Glutamatergic neuron (in vitro differentiated cells): Measurements from ENCODE around the gene UNCX. TPM values are rescaled to one million over a fixed set of nuclear protein-coding genes. Genes with fewer than 3 reads are reported as not detected.

ENCODE experiments used
- DNase-seq: peaks from one replicate; pipeline ENCODE4 v3.0.0; 2022
- H3K27ac Mint-ChIP-seq: one replicate; pipeline ENCODE4 v1.8.0; 2020; ENCODE audit warnings: mild to moderate bottlenecking, mixed read lengths, inconsistent platforms; ENCODE audit not compliant: unreplicated experiment
- H3K27me3 Mint-ChIP-seq: one replicate; pipeline ENCODE4 v1.8.0; 2020; ENCODE audit warnings: mild to moderate bottlenecking, moderate library complexity, mixed read lengths, inconsistent platforms; ENCODE audit not compliant: unreplicated experiment
- H3K36me3 Mint-ChIP-seq: one replicate; pipeline ENCODE4 v1.8.0; 2020; ENCODE audit warnings: mild to moderate bottlenecking, mixed read lengths, inconsistent platforms; ENCODE audit not compliant: unreplicated experiment
- H3K4me1 Mint-ChIP-seq: one replicate; pipeline ENCODE4 v1.8.0; 2020; ENCODE audit warnings: mild to moderate bottlenecking, low read depth, mixed read lengths, inconsistent platforms; ENCODE audit not compliant: unreplicated experiment
- H3K4me3 Mint-ChIP-seq: one replicate; pipeline ENCODE4 v1.8.0; 2020; ENCODE audit warnings: mild to moderate bottlenecking, mixed read lengths, inconsistent platforms; ENCODE audit not compliant: unreplicated experiment
- H3K9me3 Mint-ChIP-seq: one replicate; pipeline ENCODE4 v1.8.0; 2020; ENCODE audit warnings: mild to moderate bottlenecking, moderate library complexity, mixed read lengths, inconsistent platforms; ENCODE audit not compliant: unreplicated experiment
- total RNA-seq: library from RNA; stranded (reverse); fragmentation: NEBNext Ultra II Directional; extraction: Animal tissue kit (Norgen Biotek cat#: 25700); gene quantifications from one replicate; pipeline ENCODE4 v1.2.1, GENCODE V29; 2021; ENCODE audit not compliant: unreplicated experiment
- TF ChIP-seq, protein P1 (sequence below): fragments of 200-600 bp; sonication (generic); IDR thresholded peaks from one replicate; pipeline ENCODE4 v1.5.0; 2021; ENCODE audit not compliant: partially characterized antibody, unreplicated experiment

UNCX gene
- total RNA-seq, 1 donor from 2014 or later = 106 TPM

DNA sequence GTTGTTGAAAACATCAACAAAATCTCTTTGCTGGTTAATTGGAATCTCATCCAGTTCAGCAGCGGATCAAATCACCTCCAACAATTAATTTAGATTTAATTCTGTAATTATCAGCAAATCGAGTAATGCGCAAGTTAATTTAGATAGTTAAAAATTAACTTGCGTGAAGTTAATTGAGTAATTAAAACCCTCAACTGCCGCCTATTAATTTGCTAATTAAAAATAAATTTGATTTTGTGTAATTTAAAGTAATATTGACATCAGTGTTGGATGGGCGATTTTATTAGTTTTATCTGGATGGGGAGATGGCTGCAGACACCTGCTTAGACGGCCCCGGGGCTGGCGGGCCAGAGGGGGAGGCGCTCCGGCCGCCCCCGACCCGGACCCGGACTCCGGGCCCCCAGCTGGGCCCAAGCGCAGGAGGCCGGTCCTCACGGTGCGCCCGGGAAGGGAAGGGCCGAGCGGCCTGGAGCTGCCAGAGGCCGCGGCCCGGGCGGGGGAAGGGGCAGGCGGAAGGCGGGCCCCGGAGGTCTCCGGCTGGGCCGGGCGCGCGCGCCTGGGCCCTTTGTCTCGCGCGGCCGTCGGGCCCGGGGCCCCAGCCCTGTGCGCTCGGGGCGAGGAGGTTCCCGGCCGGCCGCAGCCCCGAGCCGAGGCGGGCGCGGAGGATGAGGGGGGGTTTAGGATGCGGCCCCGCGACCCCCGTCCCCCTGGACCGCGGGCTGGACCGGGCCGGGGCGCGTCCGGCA is 3.3 kb upstream of the UNCX start:
- DNase-seq = peak; percentile 63
- Mint-ChIP-seq H3K9me3 (peaks cover 32% of the 10 kb centered on the region), H3K4me1 (peaks cover 39% of the 10 kb centered on the region), H3K36me3 (peaks cover 4% of the 10 kb centered on the region), H3K4me3 (peak overlapping the region; percentile 82), H3K27ac (peak overlapping the region; percentile 76), H3K27me3 (peaks cover 13% of the 10 kb centered on the region)
- TF ChIP-seq, protein P1, sequence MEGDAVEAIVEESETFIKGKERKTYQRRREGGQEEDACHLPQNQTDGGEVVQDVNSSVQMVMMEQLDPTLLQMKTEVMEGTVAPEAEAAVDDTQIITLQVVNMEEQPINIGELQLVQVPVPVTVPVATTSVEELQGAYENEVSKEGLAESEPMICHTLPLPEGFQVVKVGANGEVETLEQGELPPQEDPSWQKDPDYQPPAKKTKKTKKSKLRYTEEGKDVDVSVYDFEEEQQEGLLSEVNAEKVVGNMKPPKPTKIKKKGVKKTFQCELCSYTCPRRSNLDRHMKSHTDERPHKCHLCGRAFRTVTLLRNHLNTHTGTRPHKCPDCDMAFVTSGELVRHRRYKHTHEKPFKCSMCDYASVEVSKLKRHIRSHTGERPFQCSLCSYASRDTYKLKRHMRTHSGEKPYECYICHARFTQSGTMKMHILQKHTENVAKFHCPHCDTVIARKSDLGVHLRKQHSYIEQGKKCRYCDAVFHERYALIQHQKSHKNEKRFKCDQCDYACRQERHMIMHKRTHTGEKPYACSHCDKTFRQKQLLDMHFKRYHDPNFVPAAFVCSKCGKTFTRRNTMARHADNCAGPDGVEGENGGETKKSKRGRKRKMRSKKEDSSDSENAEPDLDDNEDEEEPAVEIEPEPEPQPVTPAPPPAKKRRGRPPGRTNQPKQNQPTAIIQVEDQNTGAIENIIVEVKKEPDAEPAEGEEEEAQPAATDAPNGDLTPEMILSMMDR = no peak

DNA sequence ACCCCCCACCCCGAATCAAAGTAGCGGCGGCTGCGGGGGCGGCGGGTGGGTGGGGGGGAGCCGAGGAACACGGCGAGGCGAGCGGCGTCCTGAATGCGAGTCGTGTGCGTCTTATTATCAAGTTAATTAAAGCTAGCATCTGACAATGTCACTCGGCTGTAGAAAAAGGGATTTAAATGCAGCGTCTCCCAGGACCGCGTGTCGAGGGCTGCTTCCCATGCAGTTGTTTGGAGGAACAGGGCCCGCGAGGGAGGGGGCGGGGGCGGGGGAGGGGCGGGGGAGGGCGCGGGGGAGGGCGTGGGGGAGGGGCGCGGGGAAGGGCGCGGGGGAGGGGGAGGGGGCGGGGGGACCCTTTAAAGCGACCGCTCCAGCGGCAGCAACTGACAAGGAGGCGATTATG is 2.7 kb upstream of the UNCX start:
- no peak overlapping the region for H3K4me3 Mint-ChIP-seq
- TF ChIP-seq, protein P1 = no peak
- H3K36me3 Mint-ChIP-seq = peaks cover 7% of the 10 kb centered on the region
- peak; percentile 63 for DNase-seq
- peaks cover 39% of the 10 kb centered on the region for H3K4me1 Mint-ChIP-seq
- peaks cover 37% of the 10 kb centered on the region for H3K9me3 Mint-ChIP-seq
- H3K27me3 Mint-ChIP-seq = peaks cover 19% of the 10 kb centered on the region
- H3K27ac Mint-ChIP-seq = no peak overlapping the region

DNA sequence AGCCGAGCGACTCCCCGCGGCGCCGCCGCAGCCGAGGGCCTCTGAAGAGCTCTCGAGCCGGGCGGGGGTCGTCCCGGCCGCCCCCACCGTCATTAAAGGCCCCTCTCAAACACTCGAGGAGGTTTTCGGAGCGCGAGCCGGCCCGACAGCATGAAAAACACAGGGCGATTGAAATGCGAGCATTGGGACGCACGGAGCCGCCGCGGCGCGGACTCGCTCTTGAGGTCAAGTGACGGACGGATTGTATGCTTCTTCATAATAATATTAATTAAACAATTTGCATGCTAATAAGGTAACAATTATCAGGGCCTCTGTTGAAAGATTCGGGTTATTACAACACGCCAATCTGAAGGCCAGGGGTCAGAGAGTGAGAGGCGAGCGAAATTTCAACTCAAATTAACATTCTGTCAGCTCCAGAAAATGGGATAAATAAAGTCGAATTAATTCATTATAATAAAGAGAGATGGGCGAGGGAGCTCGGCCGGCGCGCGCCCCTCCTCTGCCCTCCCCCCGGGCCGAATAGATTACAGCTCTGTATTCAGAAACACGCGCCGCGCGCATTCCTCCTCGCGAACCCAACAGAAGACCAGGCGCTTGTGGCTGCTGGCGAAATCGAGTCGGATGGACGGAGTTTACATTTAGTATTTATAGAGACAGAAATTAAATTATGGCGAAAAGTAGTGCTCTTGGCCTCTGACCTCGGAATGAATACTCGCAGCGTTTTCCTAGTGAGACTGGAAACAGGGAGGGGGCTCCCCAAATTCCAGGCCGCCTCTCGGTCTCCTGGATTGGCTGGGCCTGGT is 2.1 kb upstream of the UNCX start:
- H3K27me3 Mint-ChIP-seq = peaks cover 22% of the 10 kb centered on the region
- peak overlapping the region; percentile 86 for H3K4me3 Mint-ChIP-seq
- peak overlapping the region; percentile 68 for H3K27ac Mint-ChIP-seq
- peaks cover 7% of the 10 kb centered on the region for H3K36me3 Mint-ChIP-seq
- H3K4me1 Mint-ChIP-seq = peaks cover 39% of the 10 kb centered on the region
- DNase-seq = peak; percentile 67
- peaks cover 38% of the 10 kb centered on the region for H3K9me3 Mint-ChIP-seq
- TF ChIP-seq, protein P1 = no peak

DNA sequence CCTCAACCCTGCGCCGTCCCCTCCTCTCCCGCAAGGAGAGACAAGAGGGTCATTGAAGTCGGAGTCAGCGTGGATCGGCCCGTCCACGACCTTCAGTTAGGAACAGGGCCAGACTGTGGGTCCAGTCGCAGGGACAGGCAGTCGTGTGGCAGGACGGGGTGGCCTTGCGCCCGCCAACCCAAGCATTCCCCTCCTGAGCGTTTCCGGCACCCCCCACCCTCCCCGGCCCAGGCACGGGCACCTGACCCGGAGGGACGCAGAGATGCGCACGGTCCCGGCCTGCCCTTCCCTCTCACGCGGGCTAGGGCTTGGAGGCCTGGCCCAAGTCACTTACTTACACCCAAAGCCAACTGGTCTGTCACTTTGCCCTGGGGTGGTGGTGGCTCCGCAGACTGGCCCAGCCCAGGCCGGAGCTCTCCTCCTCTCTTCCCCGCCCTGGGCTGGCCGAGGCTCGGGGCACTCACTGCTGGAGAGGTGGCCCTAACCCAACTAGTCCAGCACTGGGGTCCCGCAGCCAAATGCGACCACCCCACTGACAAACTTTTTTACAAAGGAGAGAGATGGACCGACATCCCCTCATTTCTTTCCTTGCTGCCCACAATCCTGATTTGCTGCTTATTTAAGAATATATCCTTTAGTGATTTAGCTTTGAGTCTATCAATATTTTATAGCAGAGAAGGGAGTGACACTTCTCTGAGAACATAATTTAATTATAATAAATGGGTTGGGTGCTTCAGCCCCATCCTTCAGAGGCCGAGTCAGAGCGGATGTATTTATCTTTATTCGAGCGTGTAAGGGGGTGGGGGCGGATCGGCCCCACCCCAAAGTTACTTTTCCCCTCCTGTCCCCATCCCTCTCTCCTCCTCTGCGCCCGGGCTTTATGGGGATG is 1.2 kb upstream of the UNCX start:
- Mint-ChIP-seq H3K4me3 (peak overlapping the region; percentile 87), H3K27ac (peak overlapping the region; percentile 68), H3K9me3 (peaks cover 32% of the 10 kb centered on the region), H3K4me1 (peaks cover 33% of the 10 kb centered on the region), H3K27me3 (peaks cover 23% of the 10 kb centered on the region), H3K36me3 (peaks cover 7% of the 10 kb centered on the region)
- TF ChIP-seq, protein P1 = no peak
- peak; percentile 56 for DNase-seq
